Keratinocyte (primary cell): ENCODE data around the gene VSIG4. TPM values are rescaled to one million over a fixed set of nuclear protein-coding genes. Genes with fewer than 3 reads are reported as not detected.

Experiments
- DNase-seq: peaks from one replicate; pipeline ENCODE4 v3.0.0-alpha.2; 2011; ENCODE audit warnings: low read depth, missing footprints, low spot score
- FAIRE-seq: peaks from 2 replicates; lab custom pipeline; 2011; peaks lifted over from hg19 to GRCh38; lab: Jason Lieb, UNC
- H2AFZ ChIP-seq: 2 replicates; pipeline ENCODE4 v1.6.0; 2012; ENCODE audit warnings: low read length, control low read depth, inconsistent platforms; ENCODE audit not compliant: control insufficient read depth
- H3K27ac ChIP-seq: 2 replicates; pipeline ENCODE4 v1.5.1; 2011; ENCODE audit warnings: low read length; ENCODE audit not compliant: control insufficient read depth, insufficient read depth
- H3K27me3 ChIP-seq: 3 replicates; pipeline ENCODE4 v1.6.0; 2011; ENCODE audit warnings: low read length; ENCODE audit not compliant: control insufficient read depth, insufficient read depth; ENCODE audit errors: extremely low read depth
- H3K36me3 ChIP-seq, 2 experiments: 2 replicates in 1 of 2; 3 replicates in 1 of 2; pipeline ENCODE4 v1.5.1; 2011; ENCODE audit warnings: low read length in 2 of 2, mild to moderate bottlenecking in 1 of 2; ENCODE audit not compliant: control insufficient read depth in 2 of 2, insufficient read depth in 2 of 2; ENCODE audit errors: extremely low read depth in 1 of 2
- H3K4me1 ChIP-seq: 3 replicates; pipeline ENCODE4 v1.5.1; 2011; ENCODE audit warnings: low read length; ENCODE audit not compliant: control insufficient read depth, insufficient read depth; ENCODE audit errors: extremely low read depth
- H3K4me2 ChIP-seq: 3 replicates; pipeline ENCODE4 v1.6.0; 2011; ENCODE audit warnings: low read depth, low read length; ENCODE audit not compliant: control insufficient read depth, insufficient read depth; ENCODE audit errors: extremely low read depth
- H3K4me3 ChIP-seq, 3 experiments: fragments of 200-600 bp in 1 of 3; sonication (generic) in 1 of 3; 2 replicates in 2 of 3; 3 replicates in 1 of 3; pipeline ENCODE4 v1.5.1; 2011 to 2016; ENCODE audit warnings: low read length in 3 of 3, mild to moderate bottlenecking in 3 of 3, control low read depth in 2 of 3, inconsistent platforms in 1 of 3, low read depth in 1 of 3, mixed read lengths in 1 of 3, mixed run types in 1 of 3, moderate library complexity in 1 of 3; ENCODE audit not compliant: control insufficient read depth in 2 of 3, insufficient read depth in 2 of 3; ENCODE audit errors: extremely low read depth in 1 of 3
- H3K79me2 ChIP-seq: 2 replicates; pipeline ENCODE4 v1.6.0; 2012; ENCODE audit warnings: low read length; ENCODE audit not compliant: control insufficient read depth, insufficient read depth
- H3K9ac ChIP-seq: 3 replicates; pipeline ENCODE4 v1.6.0; 2011; ENCODE audit warnings: low read length; ENCODE audit not compliant: control insufficient read depth, insufficient read depth; ENCODE audit errors: extremely low read depth
- H3K9me1 ChIP-seq: 3 replicates; pipeline ENCODE4 v1.6.0; 2011; ENCODE audit warnings: low read length; ENCODE audit not compliant: control insufficient read depth, insufficient read depth; ENCODE audit errors: extremely low read depth
- H3K9me3 ChIP-seq: 2 replicates; pipeline ENCODE4 v1.5.1; 2012; ENCODE audit warnings: low read depth, low read length; ENCODE audit not compliant: control insufficient read depth
- H4K20me1 ChIP-seq: 3 replicates; pipeline ENCODE4 v1.6.0; 2011; ENCODE audit warnings: low read length; ENCODE audit not compliant: control insufficient read depth, insufficient read depth; ENCODE audit errors: extremely low read depth
- EZH2 ChIP-seq: IDR thresholded peaks from one replicate; pipeline ENCODE4 v1.6.1; 2012; ENCODE audit warnings: inconsistent platforms, mild to moderate bottlenecking, low read length, moderate library complexity
- dilution Hi-C: fragments of 300-500 bp; cut with MboI; formaldehyde crosslinking; loops from one replicate; pipeline ENCODE4 v1.7.0; 2020; ENCODE audit warnings: low sequenced_read_pairs; ENCODE audit not compliant: extremely low pct_ligation_motif_present
- polyA plus RNA-seq, 5 experiments: library from polyadenylated mRNA; depleted of rRNA in 3 of 5; stranded (reverse) in 3 of 5; stranded (forward) in 1 of 5; unstranded in 1 of 5; fragments of >200 nt; gene quantifications; 1 replicate in 1 of 5; 2 replicates in 3 of 5; 3 replicates in 1 of 5; pipeline versions ENCODE4 v1.2.1 to v1.2.3, GENCODE V29; 2011 to 2012; ENCODE audit warnings: missing spikeins in 2 of 5, low read depth in 1 of 5, low replicate concordance in 1 of 5
- TF ChIP-seq, protein P1 (sequence below), 3 experiments: IDR thresholded peaks in 1 of 3; conservative IDR thresholded peaks in 1 of 3; optimal IDR thresholded peaks in 1 of 3; 2 replicates in 2 of 3; 3 replicates in 1 of 3; pipeline versions ENCODE3 to v1.5.1; 2011; ENCODE audit warnings: low read length in 3 of 3, mild to moderate bottlenecking in 3 of 3, moderate library complexity in 2 of 3, control low read depth in 1 of 3, inconsistent platforms in 1 of 3; ENCODE audit not compliant: insufficient read depth in 2 of 3; ENCODE audit errors: extremely low read depth in 1 of 3

Gene VSIG4
- polyA plus RNA-seq, 1 donor (not counting 4 experiments of a cell fraction or from before 2014, with no cell fraction given), result not detected

DNA sequence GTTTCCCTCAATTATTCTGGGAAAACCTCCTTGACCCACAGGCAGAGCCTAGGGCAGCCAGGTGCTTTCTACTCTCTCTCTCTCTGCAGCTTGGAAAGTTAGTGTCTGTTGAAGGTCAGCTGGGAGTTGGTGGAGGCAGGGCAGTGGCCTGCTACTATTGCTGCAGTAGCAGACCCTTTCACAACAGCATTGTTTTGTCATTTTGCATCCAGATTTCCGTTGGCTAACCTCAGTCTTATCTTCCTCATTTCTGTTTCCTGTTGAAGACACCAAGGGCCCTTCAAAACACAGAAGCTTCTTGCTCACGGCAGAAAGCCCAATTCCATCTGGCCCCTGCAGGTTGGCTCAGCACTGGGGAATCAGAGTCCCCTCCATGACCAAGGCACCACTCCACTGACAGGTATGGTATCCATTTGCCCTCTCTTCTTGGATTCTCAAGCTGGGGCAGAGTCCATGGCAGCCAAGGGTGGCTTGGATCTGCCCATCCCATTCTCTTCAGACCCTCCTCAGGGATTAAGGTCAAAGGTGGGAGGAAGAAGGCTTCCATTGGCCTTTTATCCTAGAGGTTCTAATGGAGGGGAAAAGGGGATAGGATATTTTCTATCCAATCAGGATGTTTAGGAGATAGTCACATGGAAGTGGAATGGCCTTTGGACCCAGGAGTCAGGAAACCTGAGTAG lies 24.6 kb downstream of the VSIG4 start:
- Histone ChIP-seq H3K79me2 (no peaks in the 10 kb centered on the region), H3K9ac (no peak overlapping the region), H3K9me1 (no peaks in the 10 kb centered on the region), H2AFZ (no peak overlapping the region), H3K36me3 (no peaks in the 10 kb centered on the region), H3K9me3 (no peaks in the 10 kb centered on the region), H3K4me3 (no peak overlapping the region), H3K27ac (no peak overlapping the region), H3K27me3 (no peaks in the 10 kb centered on the region), H3K4me2 (no peak overlapping the region), H3K4me1 (no peaks in the 10 kb centered on the region), H4K20me1 (no peaks in the 10 kb centered on the region)
- dilution Hi-C loops, result no loop called here
- DNase-seq, result no peak
- FAIRE-seq, result no peak
- no peak for TF ChIP-seq EZH2
- TF ChIP-seq, protein P1, sequence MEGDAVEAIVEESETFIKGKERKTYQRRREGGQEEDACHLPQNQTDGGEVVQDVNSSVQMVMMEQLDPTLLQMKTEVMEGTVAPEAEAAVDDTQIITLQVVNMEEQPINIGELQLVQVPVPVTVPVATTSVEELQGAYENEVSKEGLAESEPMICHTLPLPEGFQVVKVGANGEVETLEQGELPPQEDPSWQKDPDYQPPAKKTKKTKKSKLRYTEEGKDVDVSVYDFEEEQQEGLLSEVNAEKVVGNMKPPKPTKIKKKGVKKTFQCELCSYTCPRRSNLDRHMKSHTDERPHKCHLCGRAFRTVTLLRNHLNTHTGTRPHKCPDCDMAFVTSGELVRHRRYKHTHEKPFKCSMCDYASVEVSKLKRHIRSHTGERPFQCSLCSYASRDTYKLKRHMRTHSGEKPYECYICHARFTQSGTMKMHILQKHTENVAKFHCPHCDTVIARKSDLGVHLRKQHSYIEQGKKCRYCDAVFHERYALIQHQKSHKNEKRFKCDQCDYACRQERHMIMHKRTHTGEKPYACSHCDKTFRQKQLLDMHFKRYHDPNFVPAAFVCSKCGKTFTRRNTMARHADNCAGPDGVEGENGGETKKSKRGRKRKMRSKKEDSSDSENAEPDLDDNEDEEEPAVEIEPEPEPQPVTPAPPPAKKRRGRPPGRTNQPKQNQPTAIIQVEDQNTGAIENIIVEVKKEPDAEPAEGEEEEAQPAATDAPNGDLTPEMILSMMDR (optimal IDR thresholded peaks at IDR 0.05 in 1 of 3, IDR thresholded peaks at IDR 0.05 in 1 of 3, conservative IDR thresholded peaks at IDR 0.05 in 1 of 3; ENCODE audit: extremely low read depth in 1 of 3, insufficient read depth in 2 of 3, low read length in 3 of 3), result no peak

GRCh38 chrX:66014556-66014955 lies 25.3 kb downstream of the VSIG4 start:
- H3K79me2 ChIP-seq, result no peaks in the 10 kb centered on the region
- no peaks in the 10 kb centered on the region for H3K4me1 ChIP-seq
- H3K27ac ChIP-seq, result no peak overlapping the region
- FAIRE-seq, result no peak
- dilution Hi-C loops, result no loop called here
- H3K9me1 ChIP-seq, result no peaks in the 10 kb centered on the region
- TF ChIP-seq, protein P1 (optimal IDR thresholded peaks at IDR 0.05 in 1 of 3, IDR thresholded peaks at IDR 0.05 in 1 of 3, conservative IDR thresholded peaks at IDR 0.05 in 1 of 3; ENCODE audit: extremely low read depth in 1 of 3, insufficient read depth in 2 of 3, low read length in 3 of 3), result no peak
- no peak for TF ChIP-seq EZH2
- no peaks in the 10 kb centered on the region for H3K9me3 ChIP-seq
- no peaks in the 10 kb centered on the region for H4K20me1 ChIP-seq
- H3K9ac ChIP-seq, result no peak overlapping the region
- H3K4me3 ChIP-seq, result no peak overlapping the region
- H3K4me2 ChIP-seq, result no peak overlapping the region
- no peak for DNase-seq
- no peaks in the 10 kb centered on the region for H3K36me3 ChIP-seq
- H2AFZ ChIP-seq, result no peak overlapping the region
- no peaks in the 10 kb centered on the region for H3K27me3 ChIP-seq
